BE2C (cell line): ENCODE measurements around the gene HHIPL1.

Experiments used
- DNase-seq: peaks from one replicate; pipeline ENCODE4 v3.0.0-alpha.2; 2020
- H3K27me3 ChIP-seq: fragments of 250-450 bp; sonication (Bioruptor Pico); 2 replicates; pipeline ENCODE4 v1.5.1; 2020; ENCODE audit warnings: mild to moderate bottlenecking
- H3K36me3 ChIP-seq: fragments of 250-450 bp; sonication (Bioruptor Pico); 2 replicates; pipeline ENCODE4 v1.5.1; 2020; ENCODE audit warnings: mild to moderate bottlenecking
- H3K4me1 ChIP-seq: fragments of 250-450 bp; sonication (Bioruptor Pico); 2 replicates; pipeline ENCODE4 v1.5.1; 2020
- H3K4me3 ChIP-seq: 2 replicates; pipeline ENCODE4 v1.5.1; 2011; ENCODE audit warnings: low read depth, low read length
- H3K9me3 ChIP-seq: fragments of 250-450 bp; sonication (Bioruptor Pico); 2 replicates; pipeline ENCODE4 v1.5.1; 2020
- TF ChIP-seq, protein P1 (sequence below): IDR thresholded peaks from 2 replicates; pipeline ENCODE4 v1.5.1; 2012; ENCODE audit warnings: mild to moderate bottlenecking, low read depth, low read length

HHIPL1 gene

DNA sequence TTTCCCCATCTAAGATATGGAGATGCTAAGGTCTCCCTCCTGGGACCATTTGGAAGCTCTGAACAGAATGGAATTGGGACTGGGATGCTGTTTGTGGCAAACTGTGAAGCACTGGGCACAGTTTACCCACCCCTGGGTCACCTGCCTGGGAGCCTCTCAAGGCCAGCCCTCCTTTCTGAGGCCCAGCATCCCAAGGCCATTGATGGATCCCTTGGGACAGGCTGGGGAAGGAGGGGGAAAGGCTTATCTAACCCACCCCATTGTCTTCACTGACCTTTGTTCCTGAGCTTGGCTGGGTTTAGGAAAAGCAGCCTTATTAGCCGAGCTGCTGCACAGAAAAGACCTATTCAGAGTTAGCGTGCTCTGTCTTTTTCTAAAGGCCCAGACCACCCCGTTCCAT is 46.2 kb upstream of the HHIPL1 start:
- Histone ChIP-seq H3K27me3 (no peaks in the 10 kb centered on the region), H3K36me3 (peaks cover 27% of the 10 kb centered on the region), H3K4me1 (peaks cover 51% of the 10 kb centered on the region), H3K9me3 (no peaks in the 10 kb centered on the region), H3K4me3 (peak overlapping the region; percentile 23; the same call in 1 of the 2 replicates)
- no peak for DNase-seq
- TF ChIP-seq, protein P1, sequence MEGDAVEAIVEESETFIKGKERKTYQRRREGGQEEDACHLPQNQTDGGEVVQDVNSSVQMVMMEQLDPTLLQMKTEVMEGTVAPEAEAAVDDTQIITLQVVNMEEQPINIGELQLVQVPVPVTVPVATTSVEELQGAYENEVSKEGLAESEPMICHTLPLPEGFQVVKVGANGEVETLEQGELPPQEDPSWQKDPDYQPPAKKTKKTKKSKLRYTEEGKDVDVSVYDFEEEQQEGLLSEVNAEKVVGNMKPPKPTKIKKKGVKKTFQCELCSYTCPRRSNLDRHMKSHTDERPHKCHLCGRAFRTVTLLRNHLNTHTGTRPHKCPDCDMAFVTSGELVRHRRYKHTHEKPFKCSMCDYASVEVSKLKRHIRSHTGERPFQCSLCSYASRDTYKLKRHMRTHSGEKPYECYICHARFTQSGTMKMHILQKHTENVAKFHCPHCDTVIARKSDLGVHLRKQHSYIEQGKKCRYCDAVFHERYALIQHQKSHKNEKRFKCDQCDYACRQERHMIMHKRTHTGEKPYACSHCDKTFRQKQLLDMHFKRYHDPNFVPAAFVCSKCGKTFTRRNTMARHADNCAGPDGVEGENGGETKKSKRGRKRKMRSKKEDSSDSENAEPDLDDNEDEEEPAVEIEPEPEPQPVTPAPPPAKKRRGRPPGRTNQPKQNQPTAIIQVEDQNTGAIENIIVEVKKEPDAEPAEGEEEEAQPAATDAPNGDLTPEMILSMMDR = no peak

DNA sequence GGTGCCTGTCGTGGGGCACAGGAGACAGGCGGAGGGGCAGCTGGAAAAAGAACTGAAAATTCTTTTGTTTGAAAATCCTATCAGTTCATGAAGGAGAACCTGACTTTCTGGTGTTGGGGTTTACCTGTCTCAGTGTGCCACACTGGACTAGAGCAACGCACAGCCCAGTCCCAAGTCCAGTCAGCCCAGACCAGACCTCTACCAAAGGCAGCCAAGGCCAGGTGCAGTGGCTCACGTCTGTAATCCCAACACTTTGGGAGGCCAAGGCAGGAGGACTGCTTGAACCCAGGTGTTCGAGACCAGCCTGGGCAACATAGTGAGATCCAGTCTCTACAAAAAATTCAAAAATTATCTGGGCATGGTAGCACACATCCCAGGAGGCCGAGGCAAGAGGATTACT is 45.5 kb upstream of the HHIPL1 start:
- peaks cover 51% of the 10 kb centered on the region for H3K4me1 ChIP-seq
- H3K36me3 ChIP-seq = peaks cover 25% of the 10 kb centered on the region
- TF ChIP-seq, protein P1 = no peak
- H3K4me3 ChIP-seq = 0 out of 2 replicates have a peak overlapping the region, but pooled peaks have one; percentile 5
- H3K27me3 ChIP-seq = no peaks in the 10 kb centered on the region
- no peak for DNase-seq
- no peaks in the 10 kb centered on the region for H3K9me3 ChIP-seq

DNA sequence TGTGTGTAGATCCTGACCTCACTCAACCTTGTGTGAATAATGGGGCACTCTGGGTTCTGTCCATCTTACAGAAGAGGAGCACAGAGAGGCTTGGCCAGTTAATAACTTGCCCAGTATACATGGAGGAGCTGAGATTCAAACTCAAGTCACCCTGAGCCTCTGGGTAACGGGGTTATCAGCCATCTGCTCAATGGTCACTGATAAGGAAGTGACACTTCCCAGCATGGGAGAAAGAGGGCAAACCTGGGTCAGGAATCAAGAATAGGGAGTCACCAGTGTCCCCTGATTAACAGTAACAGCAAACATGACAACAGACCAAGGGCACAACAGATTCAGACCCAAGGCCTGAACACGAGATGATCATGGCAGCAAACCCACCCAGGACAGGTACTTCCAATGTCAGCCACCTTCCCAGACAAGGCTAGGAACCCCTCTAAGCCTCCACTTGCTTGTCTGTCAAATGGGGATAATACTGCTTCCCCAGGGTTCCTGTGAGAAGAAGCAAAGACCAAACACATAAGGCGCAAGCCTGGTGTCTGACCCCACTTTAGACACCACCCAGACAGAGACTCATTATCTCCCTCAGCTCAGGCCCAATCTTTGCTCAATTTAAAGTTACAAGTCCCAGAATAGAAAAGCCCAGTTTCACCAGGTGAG is 44.6 kb upstream of the HHIPL1 start:
- peaks cover 22% of the 10 kb centered on the region for H3K36me3 ChIP-seq
- TF ChIP-seq, protein P1 = no peak
- no peaks in the 10 kb centered on the region for H3K27me3 ChIP-seq
- H3K4me1 ChIP-seq = peaks cover 49% of the 10 kb centered on the region
- peak overlapping the region; percentile 99 for H3K4me3 ChIP-seq
- H3K9me3 ChIP-seq = no peaks in the 10 kb centered on the region
- DNase-seq = no peak

DNA sequence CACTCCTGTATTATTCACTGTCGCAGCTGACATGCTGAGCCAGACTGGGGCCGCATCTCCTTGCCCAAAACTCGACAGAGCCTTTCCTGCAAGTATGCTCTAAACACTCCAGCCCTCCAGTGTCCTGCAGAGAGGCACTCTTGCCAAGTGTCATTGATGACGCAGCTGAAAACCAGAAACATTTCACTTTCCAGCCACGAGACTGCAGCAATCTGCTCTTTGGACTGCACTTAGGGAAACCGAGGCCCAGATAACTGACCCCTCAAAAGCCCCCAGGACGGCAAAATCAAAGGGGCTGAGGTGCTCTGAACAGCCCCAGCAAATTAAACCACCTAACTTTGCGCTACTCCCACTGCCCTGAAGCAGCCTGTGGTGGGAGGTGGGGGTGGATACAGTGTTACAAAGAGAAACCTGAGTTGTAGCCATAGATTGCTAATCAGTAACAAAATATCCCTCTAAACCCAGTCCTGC is 43.5 kb upstream of the HHIPL1 start:
- H3K4me3 ChIP-seq = peak overlapping the region; percentile 99
- TF ChIP-seq, protein P1 = no peak
- H3K36me3 ChIP-seq = peaks cover 18% of the 10 kb centered on the region
- DNase-seq = no peak
- H3K4me1 ChIP-seq = peaks cover 47% of the 10 kb centered on the region
- no peaks in the 10 kb centered on the region for H3K27me3 ChIP-seq
- H3K9me3 ChIP-seq = no peaks in the 10 kb centered on the region

GRCh38 chr14:99602054-99602787 is 42.7 kb upstream of the HHIPL1 start:
- H3K4me3 ChIP-seq = peak overlapping the region; percentile 99
- H3K36me3 ChIP-seq = peaks cover 18% of the 10 kb centered on the region
- no peaks in the 10 kb centered on the region for H3K9me3 ChIP-seq
- H3K4me1 ChIP-seq = peaks cover 40% of the 10 kb centered on the region
- TF ChIP-seq, protein P1 = no peak
- H3K27me3 ChIP-seq = no peaks in the 10 kb centered on the region
- DNase-seq = no peak
